CD4-positive, alpha-beta T cell treated with Interleukin-10 for 1 hour (primary cell): ENCODE data around the gene CXXC4.

ENCODE experiments used
- DNase-seq: peaks from one replicate; pipeline ENCODE4 v3.0.0-alpha.2; 2020

The CXXC4 gene

DNA sequence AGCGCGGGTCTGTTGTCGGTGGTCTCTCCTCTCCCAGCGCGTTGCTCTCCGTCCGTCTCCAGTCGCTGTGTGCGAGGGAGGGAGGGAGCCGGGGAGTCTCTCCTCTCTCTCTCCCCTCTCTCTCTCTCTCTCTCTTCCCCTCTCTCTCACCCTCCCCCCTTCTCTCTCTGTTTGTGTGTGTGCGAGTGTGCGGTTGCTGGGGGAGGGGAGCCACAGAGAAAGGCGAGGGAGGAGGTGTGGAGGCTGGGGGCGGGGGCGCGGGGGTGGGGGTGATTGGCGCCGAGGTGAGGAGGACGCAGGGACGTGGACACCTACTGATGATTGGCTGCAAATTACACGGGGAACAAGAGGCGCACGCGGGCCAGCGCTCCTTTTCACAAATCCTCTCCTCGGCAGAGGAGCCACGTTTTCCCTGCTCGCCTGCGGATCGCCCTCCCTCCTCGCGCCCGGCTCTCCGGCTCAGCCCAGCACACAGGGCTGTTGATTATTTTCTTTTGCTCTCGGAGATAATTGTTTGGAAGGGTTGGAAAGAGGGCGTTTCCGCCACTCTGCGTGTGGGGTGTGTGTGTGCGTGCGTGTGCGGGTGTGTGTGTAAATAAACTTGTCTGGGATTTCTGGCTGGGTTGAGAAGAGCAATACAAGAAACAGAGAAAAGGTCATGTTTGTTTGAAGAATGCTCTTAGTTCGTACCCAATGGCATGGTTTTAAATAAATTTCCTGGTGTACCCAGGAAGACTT lies at the start of gene CXXC4:
Gene CXXC4, minus strand, starts transcription at position 73 of the 738 bp plus-strand sequence. CDS start 3,092 bp downstream, outside the sequence.
- peak; percentile 56 for DNase-seq

DNA sequence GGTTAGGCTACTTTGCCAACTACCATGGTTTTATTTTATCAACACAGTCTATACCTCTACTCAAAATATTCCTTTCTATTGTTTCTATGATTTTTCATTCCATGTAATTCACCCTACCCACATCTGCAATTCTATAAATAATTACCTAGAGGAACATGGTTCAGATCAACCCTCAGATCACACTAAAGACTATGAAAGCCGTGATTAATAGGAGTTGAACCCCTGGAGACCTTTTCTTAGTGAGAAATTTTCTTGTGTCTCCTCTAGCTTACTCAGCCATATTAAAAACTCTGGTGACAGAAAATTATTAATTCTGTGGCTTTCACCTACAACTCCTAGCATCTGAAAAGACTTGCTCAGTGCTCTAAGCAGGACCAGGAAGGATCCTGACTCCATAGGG lies 38.5 kb upstream of the CXXC4 start:
- no peak for DNase-seq

DNA sequence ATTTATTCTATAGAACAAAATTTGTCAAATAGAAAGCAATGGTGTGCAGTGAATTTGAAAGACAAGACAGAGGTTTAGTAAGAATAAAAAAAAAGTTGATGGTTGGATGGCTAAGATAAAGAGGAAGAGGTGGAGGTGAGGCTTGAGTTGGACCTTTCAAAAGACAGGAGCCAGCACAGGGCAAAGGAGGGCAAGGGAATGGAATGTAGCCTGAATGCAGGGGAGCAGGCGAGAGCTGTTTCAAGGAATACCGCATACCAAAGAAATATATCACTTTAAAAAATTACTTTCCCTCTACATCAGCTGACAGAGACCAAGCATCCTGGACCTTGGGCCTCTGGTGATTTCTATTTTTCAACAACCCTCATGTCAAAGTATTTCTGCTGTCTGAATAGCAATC lies 38.0 kb upstream of the CXXC4 start:
- DNase-seq, result no peak

DNA sequence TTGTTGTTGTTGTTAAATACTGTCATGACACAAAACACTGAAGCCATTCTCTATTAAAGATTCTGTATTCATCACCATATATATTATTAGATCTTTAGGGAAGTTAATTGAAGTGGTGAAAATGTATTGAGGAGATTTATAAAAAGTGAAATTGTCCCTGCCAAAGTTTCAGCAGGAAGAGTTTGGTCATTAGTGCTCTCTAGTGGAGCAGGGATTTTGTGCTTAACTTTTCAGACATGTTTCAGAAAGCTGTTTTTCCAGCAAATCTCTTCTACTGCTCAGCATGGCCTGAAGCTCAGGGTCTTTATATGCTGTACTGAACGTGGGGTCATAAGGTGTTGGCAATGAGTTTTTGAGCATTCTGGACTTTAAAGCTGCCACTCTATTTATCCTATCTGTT lies 36.7 kb upstream of the CXXC4 start:
- no peak for DNase-seq

DNA sequence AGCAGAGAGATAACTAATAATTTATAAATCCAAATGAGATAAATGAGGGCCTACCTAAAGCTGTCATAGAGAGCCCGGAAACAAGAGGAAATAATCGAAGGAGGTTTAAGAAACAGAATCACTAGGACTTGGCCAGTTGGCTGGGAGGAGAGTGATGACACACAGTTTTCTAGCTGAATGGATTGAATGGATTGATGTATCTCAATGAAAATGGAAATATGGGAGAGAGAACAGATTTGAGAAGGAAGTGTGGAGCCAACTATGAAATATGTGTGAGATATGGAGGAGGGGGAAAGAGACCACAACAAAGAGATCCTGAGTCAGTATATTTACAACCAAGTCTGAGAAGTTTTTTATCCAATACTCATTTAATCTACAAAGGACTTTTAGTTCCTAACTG lies 35.7 kb upstream of the CXXC4 start:
- DNase-seq, result no peak

DNA sequence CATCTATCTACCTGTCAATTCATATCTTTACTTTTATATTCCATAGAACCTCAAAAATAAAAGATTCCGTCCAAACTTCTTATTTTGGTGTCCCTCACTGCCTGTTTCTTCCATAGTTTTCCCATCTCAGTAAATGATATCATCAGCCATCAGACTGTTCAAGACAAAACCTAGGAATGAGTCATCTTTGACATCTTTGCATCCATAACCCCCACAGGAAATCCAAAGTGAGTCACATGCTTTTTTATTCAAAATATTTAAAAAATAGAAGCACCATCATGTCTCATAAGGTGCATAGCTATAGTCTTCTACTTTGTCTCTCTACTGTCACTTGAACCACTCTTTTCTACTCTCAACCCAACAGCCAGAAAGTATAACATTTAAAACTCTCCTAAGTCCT lies 29.9 kb upstream of the CXXC4 start:
- no peak for DNase-seq

DNA sequence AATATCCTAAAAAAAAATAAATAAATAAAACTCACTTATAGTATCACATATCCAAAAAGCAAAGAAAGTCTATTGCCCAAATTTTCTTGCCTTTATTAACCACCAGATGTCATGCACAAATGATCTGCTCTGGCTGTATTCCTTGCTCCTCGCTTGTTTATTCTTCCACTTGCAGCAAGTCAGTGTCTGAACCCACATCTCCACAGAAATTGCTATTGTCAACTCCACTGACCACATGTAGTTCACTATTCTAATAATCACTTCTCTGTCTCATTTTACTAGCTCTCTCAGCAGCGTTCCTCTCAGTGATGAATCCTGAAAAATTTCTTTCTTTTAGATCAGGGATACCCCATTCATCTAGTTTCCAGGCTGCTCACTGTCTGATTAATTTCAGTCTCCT lies 29.3 kb upstream of the CXXC4 start:
- DNase-seq, result no peak

DNA sequence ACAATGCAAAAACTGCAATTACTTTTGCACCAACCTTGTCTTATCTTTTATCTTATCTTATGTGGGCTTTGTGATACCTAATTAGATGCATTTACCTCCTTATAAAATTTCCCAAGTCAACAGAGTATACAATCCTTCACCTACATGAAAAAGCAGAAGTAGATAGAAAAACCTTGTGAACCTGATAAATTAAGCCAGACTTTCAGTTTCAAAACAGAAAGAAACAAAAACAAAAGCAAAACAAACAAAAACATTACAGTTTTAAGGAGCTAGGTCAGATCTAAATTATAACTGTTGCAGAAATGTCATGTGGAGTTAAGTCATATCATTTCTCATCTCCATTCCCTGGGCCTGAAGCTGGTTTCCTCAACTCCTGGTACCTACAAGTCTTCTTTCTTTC lies 24.9 kb upstream of the CXXC4 start:
- DNase-seq, result no peak

DNA sequence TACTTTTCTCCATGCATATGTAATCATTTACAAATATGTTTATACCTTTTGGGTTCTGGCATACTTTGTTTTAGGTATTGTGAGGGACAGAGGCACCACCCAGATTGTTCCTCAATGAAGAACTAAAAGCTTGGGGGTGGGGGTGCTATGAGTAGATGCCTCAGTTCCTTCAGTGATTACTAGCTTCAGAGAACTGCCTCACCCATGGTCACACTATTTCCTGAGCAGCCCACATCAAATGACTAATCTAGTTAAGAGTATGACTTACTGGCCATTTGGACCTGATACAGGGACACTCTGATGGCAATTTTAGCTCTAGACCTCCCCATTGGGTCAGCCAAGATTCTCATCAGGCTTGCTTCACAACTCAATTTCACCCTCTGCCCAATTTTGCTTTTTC lies 22.2 kb upstream of the CXXC4 start:
- no peak for DNase-seq

DNA sequence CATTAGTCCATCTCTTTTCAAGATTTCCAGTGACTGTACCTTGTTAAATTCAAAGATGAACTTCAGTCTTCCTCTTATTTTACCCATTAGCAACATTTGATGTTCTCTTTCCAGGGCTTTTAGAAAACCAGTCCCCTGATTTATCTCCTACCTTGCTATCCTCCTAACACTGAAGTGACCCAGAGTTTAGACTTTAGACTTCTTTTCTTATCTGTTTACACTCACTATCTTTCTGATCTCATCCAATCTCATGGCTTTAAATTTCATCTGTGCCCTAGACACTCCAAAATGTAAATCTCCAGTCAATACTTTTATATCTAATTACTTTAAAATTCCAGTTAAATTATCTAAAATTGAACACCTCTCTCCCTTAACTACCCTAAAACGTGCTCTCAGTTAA lies 13.5 kb upstream of the CXXC4 start:
- DNase-seq, result no peak

DNA sequence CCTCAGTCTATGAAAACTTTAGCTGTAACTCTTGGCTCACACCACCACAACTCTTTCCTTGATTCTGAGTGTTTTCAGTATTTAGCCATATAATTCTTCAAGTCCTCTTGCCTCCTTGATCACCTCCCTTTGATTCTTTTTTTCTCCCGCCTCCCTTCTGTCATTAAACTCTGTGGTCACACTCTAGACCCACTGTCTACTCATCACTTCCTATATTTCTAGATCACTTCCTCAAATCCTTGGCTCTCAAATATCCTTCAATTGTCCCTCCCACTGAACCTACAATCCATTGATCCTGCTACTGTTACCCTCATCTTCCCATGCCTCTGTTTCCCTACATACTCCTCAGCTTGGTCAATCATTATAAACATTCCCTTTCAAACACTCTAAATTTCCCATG lies 12.4 kb upstream of the CXXC4 start:
- no peak for DNase-seq

DNA sequence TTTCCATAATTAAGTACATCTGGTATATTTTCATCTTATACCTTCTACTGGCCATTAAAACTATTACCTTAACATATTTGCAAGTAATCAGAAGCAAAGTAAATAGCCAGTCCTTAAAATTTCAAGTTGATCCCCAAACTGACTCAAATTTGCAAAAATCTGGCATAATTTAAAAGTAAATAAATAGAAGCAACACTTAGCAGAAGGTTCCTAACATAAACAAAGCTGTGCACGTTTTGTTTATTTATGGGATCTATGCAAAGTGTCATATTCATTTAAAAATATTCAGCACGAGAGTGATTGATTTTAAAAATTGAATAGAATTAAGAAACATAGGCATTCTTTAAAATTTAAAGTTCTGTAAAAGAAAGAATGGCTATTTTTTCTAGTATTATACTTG lies 9.8 kb upstream of the CXXC4 start:
- DNase-seq, result no peak

DNA sequence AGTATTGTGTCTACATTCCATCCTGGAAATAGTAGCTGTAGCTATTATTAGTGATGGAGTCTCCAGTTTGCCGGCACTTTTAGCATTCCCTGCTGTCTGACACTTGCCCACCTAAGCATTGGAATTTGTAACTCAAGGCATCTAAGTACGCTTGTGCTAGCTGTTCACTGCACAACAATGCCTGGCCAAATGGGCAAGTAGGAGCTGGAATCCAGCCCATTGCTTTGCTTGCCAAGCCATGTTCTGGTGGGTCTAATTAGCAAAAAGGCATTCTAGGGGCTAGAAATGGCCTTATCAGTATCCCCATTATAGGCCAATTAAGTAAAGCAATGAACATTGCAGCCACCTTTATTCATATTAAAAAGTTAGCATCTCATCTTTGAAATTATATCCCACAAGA lies 7.8 kb upstream of the CXXC4 start:
- DNase-seq, result no peak

DNA sequence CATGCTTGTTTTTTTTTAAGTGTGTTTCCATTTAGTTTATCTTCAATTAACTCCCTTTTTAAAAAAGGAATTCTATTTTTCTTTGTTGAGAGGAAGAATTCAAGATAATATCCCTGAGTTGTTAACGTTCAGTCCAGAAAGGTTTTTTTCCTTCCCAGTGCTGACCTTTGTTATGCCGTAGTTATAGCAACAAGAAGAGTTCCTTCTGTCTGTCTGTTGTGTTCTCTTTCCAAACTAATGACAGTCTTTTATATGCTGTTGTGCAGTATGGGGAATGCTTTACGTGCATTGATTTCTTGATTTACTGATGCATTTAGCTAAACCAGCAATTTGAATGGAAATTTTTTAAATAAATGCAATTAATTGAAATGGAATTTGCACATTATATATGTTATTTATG lies 6.6 kb upstream of the CXXC4 start:
- no peak for DNase-seq

DNA sequence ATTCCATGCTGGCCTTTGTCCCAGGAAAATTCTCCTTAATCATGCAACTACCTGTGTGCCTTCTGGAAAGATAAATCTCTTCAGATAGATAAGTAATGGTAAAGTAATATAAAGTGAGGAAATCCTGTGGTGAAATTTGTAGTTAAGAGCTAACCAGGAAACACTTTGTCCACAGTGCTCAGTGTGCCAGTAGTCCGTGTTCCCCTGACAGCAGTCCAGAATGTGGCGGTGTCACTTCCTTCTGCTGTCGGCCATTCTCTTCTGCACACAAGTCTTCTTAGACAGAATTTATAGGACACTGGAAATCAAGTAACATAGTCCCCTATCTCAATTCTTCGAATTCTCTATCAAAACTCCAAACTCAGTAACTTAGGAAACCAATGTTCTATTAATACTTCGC lies 5.7 kb upstream of the CXXC4 start:
- DNase-seq, result no peak

DNA sequence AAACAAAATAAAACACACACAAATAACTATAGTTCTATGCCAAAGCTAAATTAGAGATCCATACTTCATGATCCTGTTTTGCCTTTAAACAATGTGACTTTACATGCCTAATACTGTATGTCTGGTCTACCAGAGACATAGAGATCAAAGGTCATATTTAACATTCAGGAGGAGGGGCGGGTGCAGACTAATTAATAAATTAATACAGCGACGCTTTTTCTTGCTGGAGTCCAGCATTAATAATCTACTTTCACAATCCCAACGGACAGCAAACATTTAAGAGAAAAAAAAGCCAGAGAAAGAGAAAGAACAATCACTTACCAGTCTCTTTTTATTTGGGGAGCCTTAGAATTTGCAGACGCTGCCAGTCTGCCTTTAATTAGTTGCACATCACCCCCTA lies 509 bp downstream of the CXXC4 start:
- no peak for DNase-seq

DNA sequence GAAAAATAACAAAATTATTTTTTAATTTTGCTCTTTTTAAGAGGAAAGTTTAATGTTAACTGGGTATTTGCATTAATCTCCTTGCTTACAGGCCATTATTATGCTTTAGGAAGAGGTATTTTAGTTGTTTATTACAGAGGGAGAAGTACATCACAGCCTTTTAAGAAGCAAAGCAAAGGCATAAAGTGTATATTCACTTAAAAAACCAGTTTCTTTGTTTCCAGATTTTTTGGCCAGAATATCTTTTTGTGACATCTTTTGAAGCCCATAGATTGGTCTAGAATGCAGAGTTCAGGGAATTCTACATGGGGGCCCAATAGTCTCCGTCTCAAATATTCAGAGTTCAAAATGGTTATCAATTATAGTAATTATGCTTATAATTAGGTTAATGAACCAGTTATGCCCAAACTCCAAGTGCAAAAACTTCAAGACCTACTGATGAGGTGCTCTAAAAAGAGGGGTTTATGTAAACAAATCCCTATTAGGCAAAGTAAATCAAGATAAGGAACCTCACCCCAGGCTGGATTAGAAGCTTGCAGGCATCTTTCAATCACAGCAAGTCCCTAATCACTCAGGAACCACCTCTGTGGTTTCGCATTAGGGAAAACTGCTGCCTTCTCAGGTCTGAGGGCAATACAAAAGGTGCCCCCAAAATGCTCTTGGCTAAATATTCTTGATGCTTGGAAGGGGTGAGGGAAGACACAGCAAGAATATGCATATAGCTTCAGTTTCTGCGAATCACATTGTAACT lies 1.4 kb downstream of the CXXC4 start:
- DNase-seq, result no peak

DNA sequence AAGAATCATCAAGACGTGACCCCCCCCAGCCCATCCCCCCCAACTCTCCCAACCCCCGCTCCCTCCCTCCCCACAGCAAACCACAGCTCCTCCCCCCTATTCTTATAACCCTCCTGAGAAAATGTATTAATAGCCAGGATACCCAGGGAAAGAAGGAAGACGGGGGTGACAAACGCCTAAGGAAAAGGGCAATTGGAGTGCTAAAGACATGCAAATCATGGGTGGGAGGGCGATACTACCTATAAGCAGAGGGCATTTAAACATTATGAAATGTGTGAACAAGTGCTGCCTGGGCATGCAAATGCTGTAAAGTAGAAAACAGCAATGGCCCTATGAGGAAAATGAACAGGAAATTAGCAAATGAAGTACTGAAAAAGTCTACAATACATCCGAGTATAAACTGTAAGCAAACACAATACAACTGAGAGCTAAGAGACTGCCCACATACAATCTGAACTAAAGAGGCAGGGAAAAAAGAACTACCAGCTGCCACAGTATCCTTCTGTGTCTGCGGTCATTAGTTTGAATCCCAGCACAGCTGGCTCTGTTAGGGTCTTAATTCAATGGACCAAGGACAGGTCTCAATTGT lies 2.4 kb downstream of the CXXC4 start:
- no peak for DNase-seq

DNA sequence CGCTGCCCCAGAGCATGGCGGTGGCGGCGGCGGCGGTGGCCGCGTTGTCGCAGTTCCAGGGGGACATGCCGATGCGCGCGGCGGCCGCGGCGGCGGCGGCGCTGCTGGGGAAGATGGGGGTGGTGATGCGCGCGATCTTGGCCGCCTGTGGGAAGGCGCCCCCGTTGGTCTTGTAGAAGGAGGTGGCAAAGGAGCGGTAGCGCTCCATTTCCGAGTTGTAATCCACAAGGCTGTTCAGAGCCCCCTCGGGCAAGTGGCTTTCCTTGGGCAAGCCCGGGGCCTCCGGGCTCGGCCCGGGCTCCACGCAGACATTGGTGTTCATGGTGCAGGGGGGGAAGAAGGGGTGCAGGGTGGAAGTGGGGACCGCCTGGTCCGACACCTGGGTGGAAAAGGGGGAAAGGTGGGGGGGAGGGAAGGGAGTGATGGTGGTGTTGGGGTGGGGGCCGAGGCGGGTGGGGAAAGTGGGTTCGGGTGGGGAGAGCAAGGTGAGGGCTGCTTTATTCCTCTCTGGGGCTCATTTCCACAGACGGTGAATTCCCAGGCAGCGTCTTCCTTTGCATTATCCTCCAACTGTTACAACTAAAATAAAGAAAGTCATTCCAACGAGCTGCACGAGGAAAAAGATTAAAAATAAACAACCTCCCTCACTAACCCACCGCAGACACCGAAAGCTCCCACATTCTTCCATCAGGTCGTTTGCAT lies 3.1 kb downstream of the CXXC4 start:
- peak; percentile 50 for DNase-seq

DNA sequence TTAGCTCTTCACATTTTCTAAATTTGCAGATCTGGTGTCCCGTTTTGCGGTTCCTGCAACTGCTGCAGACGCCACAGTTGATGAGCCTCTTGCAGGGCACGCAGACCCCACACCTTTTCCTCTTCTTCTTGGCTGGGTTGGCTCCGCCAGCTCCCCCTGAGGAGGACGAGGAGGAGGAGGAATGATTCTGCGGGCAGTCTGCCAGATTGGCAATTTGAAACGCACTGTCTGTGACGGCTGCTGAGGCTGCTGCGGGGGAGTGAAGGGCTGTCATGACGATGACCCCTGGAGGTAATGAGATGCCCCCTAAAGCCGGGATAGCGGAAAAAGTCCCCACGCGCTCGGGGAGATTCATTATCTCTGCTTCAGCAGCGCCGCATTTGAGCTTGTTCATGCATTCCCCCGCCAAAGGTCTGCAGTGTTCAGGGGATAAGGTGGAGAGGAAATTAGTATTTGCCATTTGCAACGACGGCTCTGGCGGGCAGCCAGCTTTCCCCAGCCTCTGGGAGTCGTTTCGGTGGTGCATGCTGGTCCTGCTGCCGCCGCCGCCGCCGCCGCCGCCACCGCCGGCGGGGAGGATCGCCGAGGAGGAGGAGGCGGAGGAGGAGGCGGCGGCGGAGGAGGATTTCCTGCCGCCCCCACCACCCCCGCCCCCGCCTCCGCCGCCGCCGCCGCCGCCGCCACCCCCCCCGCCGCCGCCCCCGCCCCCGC lies 3.8 kb downstream of the CXXC4 start:
- peak; percentile 57 for DNase-seq

DNA sequence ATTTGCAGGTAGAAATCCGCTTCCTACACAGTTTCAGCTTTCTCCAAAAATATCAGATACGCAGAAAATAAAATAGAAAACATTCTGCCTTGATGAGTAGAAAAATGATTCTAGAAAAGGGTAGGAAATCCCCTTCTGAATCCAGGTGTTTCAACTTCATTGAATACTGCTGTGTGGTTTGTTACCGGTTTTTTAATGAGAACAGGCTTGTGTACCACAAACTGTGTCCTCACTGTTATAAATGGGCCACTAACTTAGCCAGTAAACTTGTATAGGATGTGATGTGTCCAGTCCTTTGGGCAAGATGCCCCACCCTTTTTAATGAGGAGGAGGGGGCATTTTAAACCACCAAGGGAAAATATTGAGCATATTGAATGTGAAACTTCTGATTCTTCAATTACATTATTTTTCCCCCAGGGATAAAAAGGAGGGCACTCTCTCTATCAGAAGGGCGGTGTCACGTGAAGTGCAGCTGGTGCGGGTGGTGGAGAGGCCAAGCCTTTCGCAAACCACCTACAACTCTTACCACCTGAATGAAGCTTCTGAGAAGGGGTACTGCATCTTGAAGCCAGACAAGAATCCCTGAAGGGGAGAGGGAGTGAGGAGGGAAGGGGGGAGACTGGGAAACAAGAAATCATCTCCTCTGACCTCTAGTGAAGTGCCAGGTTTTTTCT lies 4.5 kb downstream of the CXXC4 start:
- DNase-seq, result no peak

DNA sequence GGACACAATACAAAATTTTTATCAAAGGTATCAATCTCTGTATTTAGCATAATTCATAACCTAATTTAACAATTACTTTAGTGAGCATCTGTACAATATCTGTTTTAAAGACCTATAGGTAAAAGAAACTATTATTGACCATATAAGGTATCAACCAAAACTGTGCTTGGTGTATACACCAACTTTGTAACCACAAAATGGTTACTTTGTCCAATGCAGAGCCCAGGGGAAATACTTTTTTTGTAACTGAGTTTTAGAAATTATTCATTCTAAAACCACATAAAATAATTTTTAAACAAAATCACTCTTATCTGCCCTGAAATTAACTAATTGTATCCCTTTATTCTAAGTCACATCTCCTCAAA lies 5.0 kb downstream of the CXXC4 start:
- no peak for DNase-seq

DNA sequence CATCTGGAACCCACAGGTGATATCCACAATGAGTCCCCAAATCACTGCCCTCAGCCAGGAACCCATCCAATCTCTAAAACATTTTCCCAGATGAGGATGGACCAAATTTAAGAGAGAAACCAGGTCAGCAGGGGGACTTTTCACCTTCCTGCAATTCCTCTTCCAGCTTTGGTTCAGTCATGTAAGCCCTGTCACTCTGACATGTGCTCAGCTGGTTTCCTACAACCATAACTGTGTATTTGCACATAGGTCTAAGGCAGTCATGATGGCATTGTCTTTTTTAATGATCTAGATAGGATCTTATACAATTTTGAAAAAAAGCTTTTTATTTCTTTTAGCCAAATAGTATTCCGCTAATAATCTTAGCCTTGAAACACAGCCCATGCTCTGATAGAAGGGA lies 6.5 kb downstream of the CXXC4 start:
- DNase-seq, result no peak
